ENCODE data around the gene ADAMTS2.

ADAMTS2 gene

GRCh38 chr5:179345433-179346321 is at the start of gene ADAMTS2:
Gene ADAMTS2 (minus strand): TSS chr5:179345461. CDS start chr5:179345328, 133 bp downstream.
- no peak for DNase-seq

GRCh38 chr5:179393078-179393477 is 47.8 kb upstream of the ADAMTS2 start:
- no peak for DNase-seq

- DNase-seq: no peak
Observed at GRCh38 chr5:179387151-179388110, 42.2 kb upstream of the ADAMTS2 start.

GRCh38 chr5:179385914-179386313 is 40.7 kb upstream of the ADAMTS2 start:
- DNase-seq: no peak

- DNase-seq: no peak
Observed at GRCh38 chr5:179382486-179382885, 37.2 kb upstream of the ADAMTS2 start.

- DNase-seq: no peak
Observed at GRCh38 chr5:179381691-179382090, 36.4 kb upstream of the ADAMTS2 start.

GRCh38 chr5:179380211-179381035 is 35.2 kb upstream of the ADAMTS2 start:
- DNase-seq: no peak

GRCh38 chr5:179379321-179379890 is 34.1 kb upstream of the ADAMTS2 start:
- no peak for DNase-seq

GRCh38 chr5:179378441-179379271 is 33.4 kb upstream of the ADAMTS2 start:
- no peak for DNase-seq

GRCh38 chr5:179378116-179378440 is 32.8 kb upstream of the ADAMTS2 start:
- DNase-seq: no peak

GRCh38 chr5:179377421-179378115 is 32.3 kb upstream of the ADAMTS2 start:
- DNase-seq: no peak

- DNase-seq: no peak
Observed at GRCh38 chr5:179376701-179377420, 31.6 kb upstream of the ADAMTS2 start.

GRCh38 chr5:179375831-179376365 is 30.6 kb upstream of the ADAMTS2 start:
- DNase-seq: no peak

GRCh38 chr5:179375236-179375685 is 30.0 kb upstream of the ADAMTS2 start:
- DNase-seq: no peak

- no peak for DNase-seq
Observed at GRCh38 chr5:179374506-179375235, 29.4 kb upstream of the ADAMTS2 start.

- DNase-seq: no peak
Observed at GRCh38 chr5:179373961-179374505, 28.8 kb upstream of the ADAMTS2 start.

- DNase-seq: no peak
Observed at GRCh38 chr5:179373101-179373934, 28.1 kb upstream of the ADAMTS2 start.

Data from CD4-positive, alpha-beta T cell treated with Interleukin-17A for 4 hours (primary cell).